CD4-positive, CD25-positive, alpha-beta regulatory T cell (primary cell): ENCODE data around the gene UBE2O. TPM values are rescaled to one million over a fixed set of nuclear protein-coding genes. Genes with fewer than 3 reads are reported as not detected.
A peak's percentile ranks its signal among the peaks of the same experiment; 100 is the strongest.

Experiments
- ATAC-seq, 2 donors: fragments of 150-1000 bp; cut with Tn5 transposase; one replicate each; pipeline ENCODE4 v1.10.0; 2021; ENCODE audit warnings: low read depth in 2 of 2, moderate number of reproducible peaks in 2 of 2, moderate library complexity in 1 of 2
- DNase-seq, 3 donors: peaks; one replicate each; pipeline versions ENCODE4 v3.0.0 to v3.0.0-alpha.2; 2012 to 2022; ENCODE audit warnings: mixed read lengths in 1 of 3
- H3K27ac ChIP-seq: one replicate; pipeline ENCODE4 v1.7.0; 2013; ENCODE audit warnings: mild to moderate bottlenecking, low read length; ENCODE audit not compliant: insufficient read depth, poor library complexity, severe bottlenecking
- H3K27me3 ChIP-seq: one replicate; pipeline ENCODE4 v1.7.0; 2013; ENCODE audit warnings: low read length; ENCODE audit not compliant: control insufficient read depth, insufficient read depth
- H3K36me3 ChIP-seq: one replicate; pipeline ENCODE4 v1.7.0; 2013; ENCODE audit warnings: mild to moderate bottlenecking, low read length, moderate library complexity; ENCODE audit not compliant: control insufficient read depth, insufficient read depth
- H3K4me1 ChIP-seq: 2 replicates; pipeline ENCODE4 v1.7.0; 2013; ENCODE audit warnings: mild to moderate bottlenecking, low read length; ENCODE audit not compliant: insufficient read depth, control insufficient read depth, poor library complexity, severe bottlenecking
- H3K4me3 ChIP-seq: one replicate; pipeline ENCODE4 v1.7.0; 2013; ENCODE audit warnings: low read depth, mild to moderate bottlenecking, low read length, moderate library complexity
- H3K9me3 ChIP-seq, 2 experiments: 1 replicate in 1 of 2; 2 replicates in 1 of 2; pipeline ENCODE4 v1.7.0; 2013; ENCODE audit warnings: low read length in 2 of 2, mild to moderate bottlenecking in 1 of 2, moderate library complexity in 1 of 2; ENCODE audit not compliant: control insufficient read depth in 2 of 2
- H3K27ac Mint-ChIP-seq, 3 donors: one replicate each; pipeline ENCODE4 v1.8.0; 2020 to 2022; ENCODE audit warnings: mild to moderate bottlenecking in 3 of 3, mixed read lengths in 3 of 3, moderate library complexity in 2 of 3
- H3K27me3 Mint-ChIP-seq: one replicate; pipeline ENCODE4 v1.8.0; 2022; ENCODE audit warnings: mild to moderate bottlenecking, mixed read lengths
- H3K36me3 Mint-ChIP-seq: one replicate; pipeline ENCODE4 v1.8.0; 2020; ENCODE audit warnings: mixed read lengths
- H3K4me1 Mint-ChIP-seq, 4 donors: one replicate each; pipeline ENCODE4 v1.8.0; 2020 to 2022; ENCODE audit warnings: mixed read lengths in 4 of 4, mild to moderate bottlenecking in 1 of 4
- H3K4me3 Mint-ChIP-seq, 4 donors: one replicate each; pipeline ENCODE4 v1.8.0; 2020 to 2022; ENCODE audit warnings: mild to moderate bottlenecking in 4 of 4, mixed read lengths in 4 of 4, moderate library complexity in 3 of 4
- H3K9me3 Mint-ChIP-seq, 7 donors: one replicate each; pipeline ENCODE4 v1.8.0; 2020 to 2022; ENCODE audit warnings: mixed read lengths in 7 of 7, mild to moderate bottlenecking in 3 of 7, moderate library complexity in 2 of 7
- polyA plus RNA-seq, 4 donors: library from polyadenylated mRNA; unstranded; fragments of 300-500 nt; fragmentation: Illumina TruSeq; gene quantifications; one replicate each; pipeline ENCODE4 v1.2.3, GENCODE V29; 2021
- total RNA-seq: library from RNA; stranded (reverse); gene quantifications from one replicate; pipeline ENCODE4 v1.2.3, GENCODE V29; 2022

UBE2O gene
- total and polyA plus RNA-seq, 5 donors from 2014 or later, result 3.1 to 34.3 (median 6.6) TPM

DNA sequence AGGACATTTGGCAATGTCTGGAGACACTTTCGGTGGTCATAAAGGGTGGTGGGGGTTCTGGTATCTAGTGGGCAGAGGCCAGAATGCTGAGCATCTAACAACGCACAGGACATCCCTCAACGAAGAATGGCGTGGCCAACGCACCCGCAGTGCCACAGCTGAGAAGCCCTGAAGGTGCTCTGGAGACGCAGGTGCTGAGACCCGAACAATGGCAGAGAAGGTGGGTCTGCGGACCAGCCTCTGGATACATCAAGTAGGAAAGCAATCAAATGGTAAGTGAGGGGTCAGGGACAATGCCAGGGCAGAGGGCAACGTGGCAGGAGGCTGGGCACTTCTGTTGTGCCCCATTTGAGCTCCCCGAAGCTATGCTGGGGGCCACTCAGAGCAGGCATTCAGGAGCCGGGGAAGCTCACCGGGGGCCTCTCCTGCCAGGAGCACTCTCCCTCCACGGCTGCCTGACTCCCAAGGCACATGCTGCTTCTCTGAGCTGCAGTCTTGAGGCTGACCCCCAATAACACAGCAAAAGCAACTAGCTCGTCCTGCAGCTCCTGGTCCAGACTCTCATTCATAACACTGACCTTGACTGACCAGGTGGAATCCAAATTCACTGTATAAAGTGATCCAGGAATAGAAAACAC is 42.5 kb downstream of the UBE2O start:
- H3K4me3 Mint-ChIP-seq, result no peak overlapping the region
- no peaks in the 10 kb centered on the region for H3K9me3 Mint-ChIP-seq
- peaks cover 5% of the 10 kb centered on the region for H3K4me1 ChIP-seq
- H3K9me3 ChIP-seq, result no peaks in the 10 kb centered on the region
- ATAC-seq, result no peak
- H3K27ac ChIP-seq, result no peak overlapping the region
- no peak overlapping the region for H3K27ac Mint-ChIP-seq
- no peaks in the 10 kb centered on the region for H3K27me3 Mint-ChIP-seq
- peaks cover 4% of the 10 kb centered on the region for H3K36me3 Mint-ChIP-seq
- DNase-seq, result no peak
- no peak overlapping the region for H3K4me3 ChIP-seq
- peaks cover 3% of the 10 kb centered on the region for H3K36me3 ChIP-seq
- H3K4me1 Mint-ChIP-seq, result peaks cover 0 to 14% (median 12%) of the 10 kb centered on the region in 4 donors
- no peaks in the 10 kb centered on the region for H3K27me3 ChIP-seq

DNA sequence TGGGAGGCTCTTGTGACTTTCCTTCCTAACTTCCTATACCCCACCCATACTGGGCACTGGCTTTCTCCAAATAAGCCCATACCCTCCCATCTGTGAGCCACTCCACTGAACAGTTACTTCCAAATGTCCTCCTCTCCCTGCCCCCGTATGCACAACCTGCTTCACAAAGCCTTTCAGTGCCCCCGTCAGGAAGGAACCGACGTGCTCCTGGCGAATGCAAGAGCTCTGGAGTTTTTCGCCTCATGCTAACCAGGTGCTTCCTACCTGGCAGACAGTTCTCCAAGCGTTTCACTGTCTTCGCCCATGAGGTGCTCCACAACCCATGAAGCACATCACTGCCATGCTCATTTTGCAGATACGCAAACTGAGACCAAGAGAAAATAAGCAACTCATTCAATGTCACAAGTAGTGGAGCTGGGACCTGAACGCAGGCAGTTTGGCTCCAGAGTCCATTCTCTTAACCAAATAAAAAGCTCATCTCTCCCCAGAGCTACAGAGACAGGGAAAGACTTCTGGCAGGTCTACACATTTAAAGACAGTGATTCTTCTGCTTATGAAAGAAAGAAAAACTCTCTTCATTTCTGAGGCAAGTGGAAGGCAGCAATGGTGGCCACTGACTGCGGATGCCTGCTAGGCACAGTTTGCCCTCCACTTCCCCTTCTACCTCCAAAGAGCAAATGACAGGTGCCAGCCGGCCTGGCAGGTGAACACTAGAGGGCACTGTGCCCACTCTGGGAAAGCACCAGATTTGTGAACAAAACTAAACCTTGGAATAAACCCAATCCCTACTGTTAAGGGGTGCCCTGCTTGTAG is 44.7 kb downstream of the UBE2O start:
- Mint-ChIP-seq H3K9me3 (no peaks in the 10 kb centered on the region), H3K36me3 (peaks cover 17% of the 10 kb centered on the region), H3K27ac (peak overlapping the region in 2 of 3 donors; percentile 31 to 60), H3K4me1 (peaks cover 7 to 15% (median 11%) of the 10 kb centered on the region in 4 donors), H3K4me3 (no peak overlapping the region), H3K27me3 (no peaks in the 10 kb centered on the region)
- Histone ChIP-seq H3K4me3 (no peak overlapping the region), H3K4me1 (peaks cover 5% of the 10 kb centered on the region), H3K9me3 (no peaks in the 10 kb centered on the region), H3K27ac (no peak overlapping the region), H3K36me3 (peaks cover 20% of the 10 kb centered on the region), H3K27me3 (no peaks in the 10 kb centered on the region)
- ATAC-seq, result peak; percentile 71 to 85
- DNase-seq, result peak; percentile 48 to 75 (median 63)

- no peak for DNase-seq
- Mint-ChIP-seq H3K27ac (no peak overlapping the region), H3K36me3 (peaks cover 22% of the 10 kb centered on the region), H3K9me3 (peaks cover 0 to 2% (median 0%) of the 10 kb centered on the region in 7 donors), H3K27me3 (no peaks in the 10 kb centered on the region), H3K4me3 (no peak overlapping the region), H3K4me1 (peaks cover 7 to 13% (median 10%) of the 10 kb centered on the region in 4 donors)
- peaks cover 5% of the 10 kb centered on the region for H3K4me1 ChIP-seq
- no peaks in the 10 kb centered on the region for H3K27me3 ChIP-seq
- no peak overlapping the region for H3K27ac ChIP-seq
- H3K36me3 ChIP-seq, result peaks cover 27% of the 10 kb centered on the region
- H3K4me3 ChIP-seq, result no peak overlapping the region
- H3K9me3 ChIP-seq, result no peaks in the 10 kb centered on the region
- no peak for ATAC-seq
These were observed 45.4 kb downstream of the UBE2O start for GRCh38 chr17:76407509-76407908.

DNA sequence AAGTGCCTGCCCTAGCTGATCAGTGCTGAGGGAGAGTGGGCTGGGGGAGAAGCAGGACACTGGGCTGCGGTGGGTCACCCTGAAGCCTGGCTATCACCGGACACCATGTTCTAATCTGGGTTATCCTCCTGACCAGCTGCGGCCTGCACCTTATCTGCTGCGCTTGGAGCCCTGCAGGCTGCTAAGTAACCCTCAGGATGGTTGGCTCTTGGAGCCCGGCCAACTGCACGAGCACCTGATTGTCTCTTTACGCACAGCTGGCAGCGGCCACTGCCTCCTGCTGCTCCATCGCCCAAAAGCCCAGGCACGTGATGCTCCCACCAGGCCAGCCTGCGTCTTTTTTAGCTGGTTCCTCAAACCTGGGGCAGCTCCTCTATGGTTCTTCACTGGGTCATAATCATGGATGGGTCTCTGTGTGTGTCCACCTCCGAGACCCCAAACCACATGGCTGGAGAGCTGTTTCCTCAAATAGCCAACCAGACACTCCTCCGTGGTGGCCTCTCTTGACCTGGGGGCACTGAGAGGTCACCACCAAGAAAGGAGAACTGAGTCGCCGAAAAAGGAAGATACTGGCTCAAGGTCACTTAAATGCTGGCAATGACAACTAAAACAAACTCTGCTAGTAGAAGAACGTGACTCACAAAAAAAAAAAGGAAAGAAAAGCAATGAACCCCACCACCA is 46.8 kb downstream of the UBE2O start:
- no peaks in the 10 kb centered on the region for H3K27me3 Mint-ChIP-seq
- H3K27ac Mint-ChIP-seq, result no peak overlapping the region
- ATAC-seq, result no peak

DNA sequence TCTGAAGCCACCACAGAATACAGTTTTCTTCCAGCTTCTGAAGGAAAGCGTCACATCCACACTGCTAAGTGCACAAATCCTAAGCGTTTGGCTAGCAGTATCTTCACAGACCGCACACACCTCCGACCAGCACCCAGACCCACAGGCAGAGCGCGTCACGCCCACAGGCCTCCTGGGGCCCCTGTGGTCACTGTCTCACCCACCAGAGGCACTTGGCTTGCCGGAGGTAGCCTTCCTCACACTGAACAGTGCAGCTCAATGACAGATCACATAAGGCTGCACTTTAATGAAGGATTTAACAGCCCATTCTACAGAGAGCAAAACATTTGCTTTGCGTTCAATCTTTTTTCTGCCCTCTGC is 47.4 kb downstream of the UBE2O start:
- Histone ChIP-seq H3K9me3 (no peaks in the 10 kb centered on the region), H3K27ac (no peak overlapping the region), H3K4me1 (peaks cover 5% of the 10 kb centered on the region), H3K27me3 (no peaks in the 10 kb centered on the region), H3K4me3 (no peak overlapping the region), H3K36me3 (peaks cover 42% of the 10 kb centered on the region)
- Mint-ChIP-seq H3K36me3 (peaks cover 38% of the 10 kb centered on the region), H3K9me3 (peaks cover 0 to 2% (median 0%) of the 10 kb centered on the region in 7 donors), H3K4me3 (no peak overlapping the region), H3K27me3 (no peaks in the 10 kb centered on the region), H3K27ac (no peak overlapping the region), H3K4me1 (peaks cover 7 to 13% (median 10%) of the 10 kb centered on the region in 4 donors)
- DNase-seq (no peak), ATAC-seq (no peak)

More for the DNA sequence above, 46.8 kb downstream of the UBE2O start:
- no peak for DNase-seq
- no peaks in the 10 kb centered on the region for H3K27me3 ChIP-seq
- no peak overlapping the region for H3K27ac ChIP-seq
- Mint-ChIP-seq H3K4me3 (no peak overlapping the region), H3K9me3 (peaks cover 0 to 2% (median 0%) of the 10 kb centered on the region in 7 donors), H3K4me1 (peaks cover 7 to 13% (median 10%) of the 10 kb centered on the region in 4 donors), H3K36me3 (peaks cover 33% of the 10 kb centered on the region)
- H3K4me3 ChIP-seq, result no peak overlapping the region
- peaks cover 5% of the 10 kb centered on the region for H3K4me1 ChIP-seq
- H3K36me3 ChIP-seq, result peaks cover 37% of the 10 kb centered on the region
- no peaks in the 10 kb centered on the region for H3K9me3 ChIP-seq

- H3K27me3 Mint-ChIP-seq, result no peaks in the 10 kb centered on the region
- H3K9me3 ChIP-seq, result no peaks in the 10 kb centered on the region
- peaks cover 0 to 2% (median 0%) of the 10 kb centered on the region in 7 donors for H3K9me3 Mint-ChIP-seq
- no peak overlapping the region for H3K4me3 ChIP-seq
- peaks cover 7 to 13% (median 10%) of the 10 kb centered on the region in 4 donors for H3K4me1 Mint-ChIP-seq
- H3K27ac ChIP-seq, result no peak overlapping the region
- ATAC-seq (no peak), DNase-seq (no peak)
- no peaks in the 10 kb centered on the region for H3K27me3 ChIP-seq
- no peak overlapping the region for H3K27ac Mint-ChIP-seq
- H3K4me3 Mint-ChIP-seq, result no peak overlapping the region
- peaks cover 38% of the 10 kb centered on the region for H3K36me3 Mint-ChIP-seq
- peaks cover 5% of the 10 kb centered on the region for H3K4me1 ChIP-seq
- H3K36me3 ChIP-seq, result peaks cover 44% of the 10 kb centered on the region
These were observed 47.9 kb downstream of the UBE2O start for GRCh38 chr17:76404976-76405563.

- ATAC-seq (no peak), DNase-seq (no peak)
- H3K27me3 Mint-ChIP-seq, result no peaks in the 10 kb centered on the region
- Histone ChIP-seq H3K4me1 (peaks cover 5% of the 10 kb centered on the region), H3K4me3 (no peak overlapping the region), H3K27ac (no peak overlapping the region), H3K36me3 (peaks cover 52% of the 10 kb centered on the region), H3K27me3 (no peaks in the 10 kb centered on the region), H3K9me3 (no peaks in the 10 kb centered on the region)
- peaks cover 0 to 2% (median 0%) of the 10 kb centered on the region in 7 donors for H3K9me3 Mint-ChIP-seq
- H3K36me3 Mint-ChIP-seq, result peaks cover 39% of the 10 kb centered on the region
- H3K27ac Mint-ChIP-seq, result no peak overlapping the region
- no peak overlapping the region for H3K4me3 Mint-ChIP-seq
- peaks cover 7 to 12% (median 8%) of the 10 kb centered on the region in 4 donors for H3K4me1 Mint-ChIP-seq
These were observed 48.7 kb downstream of the UBE2O start for GRCh38 chr17:76404256-76404655.
